ENCODE results near the gene CBFB.
A peak's percentile ranks its signal among the peaks of the same experiment; 100 is the strongest.
"Not testable (repeated sequence)": the region's sequence is repeated elsewhere in the genome, so short reads cannot be mapped to it uniquely, and the experiment has no call there.

Gene CBFB

DNA sequence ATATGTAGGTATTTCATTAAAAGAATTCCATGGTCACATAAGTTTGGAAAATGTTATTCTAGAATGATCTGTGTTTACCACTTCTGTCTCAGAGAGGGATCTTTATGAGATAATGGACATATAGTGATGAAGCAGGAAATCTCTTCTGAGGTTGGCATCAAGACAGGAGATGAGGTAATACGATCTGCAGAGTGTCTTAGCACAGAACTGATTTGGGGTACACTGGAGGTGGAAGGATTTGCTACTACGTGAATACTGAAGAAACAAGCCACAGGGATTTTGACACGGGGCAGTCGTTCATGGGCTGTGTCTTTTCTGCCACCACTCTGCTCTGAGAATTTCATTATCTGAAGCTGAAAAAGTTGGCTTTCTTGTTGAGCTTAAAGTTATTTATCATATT lies 5.5 kb downstream of the CBFB start:
- Histone ChIP-seq H3K27me3 (ENCODE audit: control insufficient read depth, insufficient read depth, low read length) (no peaks in the 10 kb centered on the region), H3K36me3 (ENCODE audit: control insufficient read depth, insufficient read depth, low read length) (peaks cover under 1% of the 10 kb centered on the region), H3K9me3 (ENCODE audit: control insufficient read depth, low read length) (no peaks in the 10 kb centered on the region), H3K4me1 (ENCODE audit: control insufficient read depth, insufficient read depth, low read length) (peaks cover 15% of the 10 kb centered on the region), H3K9ac (ENCODE audit: low read length) (no peak overlapping the region), H3K4me3 (ENCODE audit: low read length) (no peak overlapping the region)

DNA sequence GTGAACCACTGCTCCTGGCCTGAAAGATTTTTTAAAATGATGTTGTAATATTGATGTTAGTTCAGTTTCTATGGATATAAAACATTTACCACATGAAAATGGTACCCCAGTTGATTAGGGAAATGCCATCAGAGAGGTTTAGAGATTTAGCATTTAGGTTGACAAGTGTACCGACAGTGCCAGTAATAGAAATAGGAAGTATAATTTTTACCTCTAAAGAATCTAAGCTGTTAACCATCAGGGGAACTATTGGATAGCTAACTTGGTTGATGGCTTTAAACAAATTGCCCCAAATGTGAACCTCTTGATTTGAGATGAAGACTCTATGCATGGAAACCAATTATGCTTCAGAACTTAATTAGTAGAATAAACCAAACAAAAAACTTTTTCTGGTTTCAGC lies 6.4 kb downstream of the CBFB start:
- Histone ChIP-seq H3K36me3 (ENCODE audit: control insufficient read depth, insufficient read depth, low read length) (peaks cover 3% of the 10 kb centered on the region), H3K9me3 (ENCODE audit: control insufficient read depth, low read length) (no peaks in the 10 kb centered on the region), H3K4me1 (ENCODE audit: control insufficient read depth, insufficient read depth, low read length) (peaks cover 13% of the 10 kb centered on the region), H3K27me3 (ENCODE audit: control insufficient read depth, insufficient read depth, low read length) (no peaks in the 10 kb centered on the region), H3K9ac (ENCODE audit: low read length) (no peak overlapping the region), H3K4me3 (ENCODE audit: low read length) (no peak overlapping the region)

DNA sequence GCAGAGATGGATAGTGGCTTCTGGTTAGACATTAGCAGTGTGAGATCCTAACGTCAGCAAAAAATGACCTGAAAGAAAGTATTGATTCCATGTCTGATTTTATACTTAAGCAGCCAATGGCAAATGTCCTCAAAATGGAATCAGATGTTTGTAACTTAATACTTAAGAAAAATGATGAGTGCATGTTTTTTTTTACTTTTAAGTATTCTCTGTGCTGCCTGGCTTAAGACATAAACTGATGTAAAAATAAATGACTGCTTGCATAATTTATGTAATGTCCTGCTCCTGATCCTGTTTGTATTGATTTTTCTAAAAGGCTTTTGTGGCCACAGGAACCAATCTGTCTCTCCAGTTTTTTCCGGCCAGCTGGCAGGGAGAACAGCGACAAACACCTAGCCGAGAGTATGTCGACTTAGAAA lies 7.4 kb downstream of the CBFB start:
- Histone ChIP-seq H3K4me3 (ENCODE audit: low read length) (no peak overlapping the region), H3K9me3 (ENCODE audit: control insufficient read depth, low read length) (no peaks in the 10 kb centered on the region), H3K36me3 (ENCODE audit: control insufficient read depth, insufficient read depth, low read length) (peaks cover 3% of the 10 kb centered on the region), H3K4me1 (ENCODE audit: control insufficient read depth, insufficient read depth, low read length) (peaks cover 6% of the 10 kb centered on the region), H3K9ac (ENCODE audit: low read length) (peak overlapping the region; percentile 35), H3K27me3 (ENCODE audit: control insufficient read depth, insufficient read depth, low read length) (no peaks in the 10 kb centered on the region)

DNA sequence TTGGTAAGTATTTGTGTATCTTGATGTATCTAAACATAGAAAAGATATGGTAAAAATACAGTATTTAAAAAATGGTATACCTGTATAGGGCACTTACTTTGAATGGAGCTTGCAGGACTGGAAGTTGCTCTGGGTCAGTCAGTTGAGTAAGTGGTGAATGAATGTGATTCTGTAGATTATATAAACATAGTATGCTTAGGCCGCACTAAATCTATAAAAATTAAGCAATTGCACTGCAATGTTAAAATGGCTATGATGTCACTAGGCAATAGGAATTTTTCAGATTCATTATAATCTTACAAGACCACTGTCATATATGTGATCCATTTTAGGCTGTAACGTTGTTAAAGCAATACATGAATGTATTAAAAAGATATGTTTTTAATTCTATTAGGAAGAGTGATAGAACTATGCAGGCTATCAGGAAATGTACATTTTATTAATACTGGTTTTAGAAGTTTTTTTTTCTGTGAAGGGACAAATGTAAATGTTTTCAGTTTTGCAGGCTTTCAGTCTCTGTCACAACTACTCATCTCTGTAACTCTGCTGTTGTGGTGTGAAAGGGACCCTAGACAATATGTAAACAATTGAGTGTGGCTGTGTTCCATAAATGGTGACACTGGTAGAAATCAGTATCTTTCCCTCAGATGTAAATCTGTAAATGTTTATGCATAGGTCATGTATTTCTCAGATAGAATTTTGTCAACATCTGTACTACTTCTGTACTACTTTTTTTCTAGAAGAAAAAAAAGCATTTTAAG lies 10.5 kb downstream of the CBFB start:
- no peak overlapping the region for H3K4me3 ChIP-seq (ENCODE audit: low read length)
- no peaks in the 10 kb centered on the region for H3K27me3 ChIP-seq (ENCODE audit: control insufficient read depth, insufficient read depth, low read length)

DNA sequence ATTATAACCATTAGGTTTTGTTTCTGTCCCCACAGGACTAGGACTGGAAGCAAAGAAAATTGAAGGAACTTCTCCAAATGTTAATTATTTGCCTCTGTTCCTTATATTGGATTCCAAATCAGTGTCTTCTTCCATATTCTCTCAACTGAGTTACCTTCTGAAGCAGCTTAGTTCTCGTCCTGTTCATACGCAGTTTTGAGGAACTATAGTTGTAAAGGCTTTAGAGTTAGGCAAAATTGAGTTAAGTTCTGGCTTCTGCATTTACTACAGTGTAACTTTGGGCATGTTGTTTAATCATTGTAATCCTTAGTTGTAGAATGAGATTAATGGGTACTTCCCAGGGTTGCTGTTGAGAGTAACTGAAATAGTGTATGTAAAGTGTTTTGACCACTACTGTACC lies 11.2 kb downstream of the CBFB start:
- Histone ChIP-seq H3K9ac (ENCODE audit: low read length) (no peak overlapping the region), H3K27me3 (ENCODE audit: control insufficient read depth, insufficient read depth, low read length) (no peaks in the 10 kb centered on the region), H3K36me3 (ENCODE audit: control insufficient read depth, insufficient read depth, low read length) (peaks cover 3% of the 10 kb centered on the region), H3K4me3 (ENCODE audit: low read length) (no peak overlapping the region), H3K4me1 (ENCODE audit: control insufficient read depth, insufficient read depth, low read length) (no peaks in the 10 kb centered on the region), H3K9me3 (ENCODE audit: control insufficient read depth, low read length) (no peaks in the 10 kb centered on the region)

More for the DNA sequence above, 10.5 kb downstream of the CBFB start:
- Histone ChIP-seq H3K36me3 (ENCODE audit: control insufficient read depth, insufficient read depth, low read length) (peaks cover 3% of the 10 kb centered on the region), H3K4me1 (ENCODE audit: control insufficient read depth, insufficient read depth, low read length) (no peaks in the 10 kb centered on the region), H3K9ac (ENCODE audit: low read length) (no peak overlapping the region), H3K9me3 (ENCODE audit: control insufficient read depth, low read length) (no peaks in the 10 kb centered on the region)

DNA sequence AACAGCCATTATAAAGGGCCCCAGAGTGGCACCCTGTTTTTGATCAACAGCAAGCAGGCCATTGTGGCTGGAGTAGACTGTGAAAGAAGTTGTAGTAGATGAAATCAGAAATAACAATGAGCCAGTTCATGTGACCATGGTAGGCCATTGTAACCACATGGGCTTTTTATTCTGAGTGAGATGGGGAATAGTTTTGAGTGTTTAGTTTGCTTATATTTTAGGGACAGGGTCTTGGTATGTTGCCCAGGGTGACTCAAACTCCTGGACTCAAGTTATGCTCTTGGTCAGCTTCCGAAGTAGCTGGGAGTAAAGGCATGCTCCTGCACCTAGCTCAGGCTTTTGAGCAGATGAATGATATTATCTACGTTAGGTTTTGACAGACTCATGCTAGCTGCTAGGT lies 12.0 kb downstream of the CBFB start:
- H3K9ac ChIP-seq (ENCODE audit: low read length): no peak overlapping the region
- H3K36me3 ChIP-seq (ENCODE audit: control insufficient read depth, insufficient read depth, low read length): peaks cover 3% of the 10 kb centered on the region
- no peaks in the 10 kb centered on the region for H3K9me3 ChIP-seq (ENCODE audit: control insufficient read depth, low read length)
- no peaks in the 10 kb centered on the region for H3K4me1 ChIP-seq (ENCODE audit: control insufficient read depth, insufficient read depth, low read length)
- H3K27me3 ChIP-seq (ENCODE audit: control insufficient read depth, insufficient read depth, low read length): no peaks in the 10 kb centered on the region
- H3K4me3 ChIP-seq (ENCODE audit: low read length): no peak overlapping the region

DNA sequence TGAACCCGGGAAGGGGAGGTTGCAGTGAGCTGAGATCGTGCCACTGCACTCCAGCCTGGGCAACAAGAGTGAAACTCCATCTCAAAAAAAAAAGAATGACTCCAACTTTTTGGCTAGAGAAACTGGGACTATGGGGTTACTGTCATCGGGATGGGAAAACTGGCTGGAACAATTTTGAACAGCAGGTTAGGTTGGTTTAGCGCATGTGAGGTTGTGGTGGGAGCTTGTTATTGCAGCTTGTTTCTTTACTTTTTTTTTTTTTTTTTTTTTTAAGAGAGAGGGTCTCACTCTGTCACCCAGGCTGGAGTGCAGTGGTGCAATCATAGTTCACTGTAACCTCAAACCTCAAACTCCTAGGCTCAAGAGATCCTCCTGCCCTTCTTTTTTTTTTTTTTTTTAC lies 12.6 kb downstream of the CBFB start:
- H3K9ac ChIP-seq (ENCODE audit: low read length); H3K4me1 ChIP-seq (ENCODE audit: control insufficient read depth, insufficient read depth, low read length); H3K9me3 ChIP-seq (ENCODE audit: control insufficient read depth, low read length); H3K36me3 ChIP-seq (ENCODE audit: control insufficient read depth, insufficient read depth, low read length); H3K27me3 ChIP-seq (ENCODE audit: control insufficient read depth, insufficient read depth, low read length); H3K4me3 ChIP-seq (ENCODE audit: low read length): not testable (repeated sequence)

DNA sequence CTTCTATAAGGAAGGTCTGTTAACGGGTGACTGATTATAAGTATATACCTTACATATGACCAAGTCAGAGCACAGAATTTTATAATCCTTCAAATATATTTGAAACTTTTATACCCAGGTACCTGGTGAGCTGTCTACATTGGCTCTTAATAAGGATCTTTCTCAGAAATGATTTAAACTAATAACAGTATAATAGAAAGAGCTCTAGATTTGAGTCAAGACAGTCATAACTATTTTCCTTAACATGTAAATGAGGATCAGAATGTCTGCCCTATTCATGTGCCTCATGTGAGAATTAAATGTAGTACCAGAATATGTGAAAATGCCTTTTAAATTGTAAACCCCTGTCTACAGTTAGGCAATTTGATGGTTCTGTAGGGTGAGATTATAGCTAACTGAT lies 14.5 kb downstream of the CBFB start:
- Histone ChIP-seq H3K27me3 (ENCODE audit: control insufficient read depth, insufficient read depth, low read length) (no peaks in the 10 kb centered on the region), H3K4me3 (ENCODE audit: low read length) (no peak overlapping the region), H3K9me3 (ENCODE audit: control insufficient read depth, low read length) (no peaks in the 10 kb centered on the region), H3K9ac (ENCODE audit: low read length) (no peak overlapping the region), H3K4me1 (ENCODE audit: control insufficient read depth, insufficient read depth, low read length) (no peaks in the 10 kb centered on the region), H3K36me3 (ENCODE audit: control insufficient read depth, insufficient read depth, low read length) (peaks cover 3% of the 10 kb centered on the region)

DNA sequence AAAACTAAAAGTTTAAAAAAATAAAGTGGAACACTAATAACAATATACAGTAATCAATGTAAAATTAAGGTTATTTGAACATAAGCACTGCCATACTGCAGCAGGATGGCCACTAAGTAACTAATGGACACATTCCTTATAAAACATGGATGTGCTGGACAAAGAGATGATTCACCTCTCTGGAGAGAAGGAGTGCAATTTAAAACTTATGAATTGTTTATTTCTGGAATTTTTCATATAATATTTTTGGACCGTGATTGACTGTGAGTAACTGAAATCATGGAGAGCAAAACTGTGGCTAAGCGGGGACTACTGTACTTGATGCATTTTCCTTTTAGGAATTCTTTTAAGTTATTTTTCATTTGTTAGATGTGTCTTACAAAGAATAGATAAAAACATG lies 21.8 kb downstream of the CBFB start:
- Histone ChIP-seq H3K9ac (ENCODE audit: low read length) (no peak overlapping the region), H3K36me3 (ENCODE audit: control insufficient read depth, insufficient read depth, low read length) (no peaks in the 10 kb centered on the region), H3K27me3 (ENCODE audit: control insufficient read depth, insufficient read depth, low read length) (no peaks in the 10 kb centered on the region), H3K9me3 (ENCODE audit: control insufficient read depth, low read length) (no peaks in the 10 kb centered on the region), H3K4me3 (ENCODE audit: low read length) (no peak overlapping the region), H3K4me1 (ENCODE audit: control insufficient read depth, insufficient read depth, low read length) (no peaks in the 10 kb centered on the region)

DNA sequence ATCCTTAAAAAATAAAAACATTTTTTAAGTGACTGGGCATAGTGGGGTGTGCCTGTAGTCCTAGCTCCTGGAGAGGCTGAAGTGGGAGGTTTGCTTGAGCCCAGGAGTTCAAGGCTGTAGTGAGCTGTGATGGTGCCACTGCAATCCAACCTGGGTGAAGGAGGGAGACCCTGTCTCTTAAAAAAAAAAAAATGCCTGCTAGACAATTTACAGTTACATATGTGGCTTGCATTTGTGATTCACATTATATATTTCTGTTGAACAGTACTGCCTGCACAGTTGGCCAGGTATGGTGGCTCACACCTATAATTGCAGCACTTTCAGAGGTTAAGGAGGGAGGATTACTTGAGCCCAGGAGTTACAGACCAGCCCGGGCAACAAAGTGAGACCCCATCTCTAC lies 23.4 kb downstream of the CBFB start:
- H3K9ac ChIP-seq (ENCODE audit: low read length): no peak overlapping the region
- no peaks in the 10 kb centered on the region for H3K9me3 ChIP-seq (ENCODE audit: control insufficient read depth, low read length)
- H3K4me3 ChIP-seq (ENCODE audit: low read length): no peak overlapping the region
- no peaks in the 10 kb centered on the region for H3K36me3 ChIP-seq (ENCODE audit: control insufficient read depth, insufficient read depth, low read length)
- H3K4me1 ChIP-seq (ENCODE audit: control insufficient read depth, insufficient read depth, low read length): no peaks in the 10 kb centered on the region
- H3K27me3 ChIP-seq (ENCODE audit: control insufficient read depth, insufficient read depth, low read length): no peaks in the 10 kb centered on the region

DNA sequence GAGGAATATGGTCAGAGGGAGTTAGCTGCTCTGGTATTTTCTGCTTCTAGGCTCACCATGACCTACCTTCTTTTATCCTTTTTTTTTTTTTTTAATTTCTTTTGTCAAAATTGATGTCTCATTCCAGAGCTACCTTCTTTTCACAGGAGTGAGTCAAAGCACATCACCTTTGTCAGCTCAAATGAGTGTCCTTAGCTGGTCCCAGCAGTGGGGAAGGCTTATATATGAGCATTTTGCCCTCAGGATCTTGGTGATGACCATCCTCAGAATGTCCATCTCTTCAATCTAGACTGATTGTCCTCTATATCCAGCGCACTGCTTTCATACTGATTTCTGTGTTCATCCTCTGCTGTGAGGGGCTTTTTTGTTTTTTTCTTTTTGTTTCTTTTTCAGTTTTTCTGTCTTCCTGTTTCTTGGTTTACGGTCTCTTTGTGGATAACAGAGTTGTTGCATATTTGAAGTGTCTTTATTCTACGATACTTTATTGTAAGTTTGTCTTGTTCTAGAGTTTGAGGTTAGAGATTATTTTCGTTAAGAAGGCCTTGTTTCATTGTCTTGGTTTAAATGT lies 24.9 kb downstream of the CBFB start:
- H3K4me1 ChIP-seq (ENCODE audit: control insufficient read depth, insufficient read depth, low read length): peaks cover 4% of the 10 kb centered on the region
- H3K36me3 ChIP-seq (ENCODE audit: control insufficient read depth, insufficient read depth, low read length): no peaks in the 10 kb centered on the region
- H3K9ac ChIP-seq (ENCODE audit: low read length): no peak overlapping the region
- no peaks in the 10 kb centered on the region for H3K9me3 ChIP-seq (ENCODE audit: control insufficient read depth, low read length)
- no peak overlapping the region for H3K4me3 ChIP-seq (ENCODE audit: low read length)
- H3K27me3 ChIP-seq (ENCODE audit: control insufficient read depth, insufficient read depth, low read length): no peaks in the 10 kb centered on the region

DNA sequence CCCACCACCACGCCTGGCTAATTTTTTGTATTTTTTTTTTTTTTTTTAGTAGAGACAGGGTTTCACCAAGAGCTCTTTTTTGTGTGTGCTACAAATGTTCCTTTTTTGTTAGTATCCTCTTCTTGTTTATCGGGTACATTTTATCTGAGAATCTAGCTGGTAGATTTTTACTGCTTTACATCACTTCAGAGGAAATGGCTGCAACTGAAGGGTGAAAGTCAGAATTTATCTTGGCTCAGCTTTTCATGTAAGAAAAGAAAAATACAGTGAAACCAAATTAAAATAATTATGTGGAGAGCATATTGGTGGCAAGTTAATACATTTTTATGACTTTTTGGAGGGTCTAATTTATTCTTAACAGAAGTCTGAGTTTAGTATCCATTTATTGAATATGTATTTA lies 26.0 kb downstream of the CBFB start:
- H3K36me3 ChIP-seq (ENCODE audit: control insufficient read depth, insufficient read depth, low read length): no peaks in the 10 kb centered on the region

More for the DNA sequence above, 26.0 kb downstream of the CBFB start:
- Histone ChIP-seq H3K27me3 (ENCODE audit: control insufficient read depth, insufficient read depth, low read length) (no peaks in the 10 kb centered on the region), H3K9me3 (ENCODE audit: control insufficient read depth, low read length) (no peaks in the 10 kb centered on the region), H3K4me3 (ENCODE audit: low read length) (no peak overlapping the region), H3K9ac (ENCODE audit: low read length) (no peak overlapping the region), H3K4me1 (ENCODE audit: control insufficient read depth, insufficient read depth, low read length) (peaks cover 4% of the 10 kb centered on the region)
